Endodermal cell (in vitro differentiated cells): ENCODE data around the gene SFTPD. TPM values are rescaled to one million over a fixed set of nuclear protein-coding genes. Genes with fewer than 3 reads are reported as not detected.
A peak's percentile ranks its signal among the peaks of the same experiment; 100 is the strongest.

Experiments used
- DNase-seq: peaks from one replicate; pipeline ENCODE4 v3.0.0-alpha.2; 2017
- H3K27ac ChIP-seq: 2 replicates; pipeline ENCODE4 v1.5.1; 2013; ENCODE audit warnings: mild to moderate bottlenecking, low read depth, low read length, moderate library complexity
- H3K27me3 ChIP-seq: 2 replicates; pipeline ENCODE4 v1.6.1; 2013; ENCODE audit warnings: mild to moderate bottlenecking, low read length, moderate library complexity; ENCODE audit not compliant: insufficient read depth, control insufficient read depth, poor library complexity, severe bottlenecking
- H3K36me3 ChIP-seq: 2 replicates; pipeline ENCODE4 v1.7.0; 2013; ENCODE audit warnings: mild to moderate bottlenecking, low read length, moderate library complexity; ENCODE audit not compliant: control insufficient read depth, insufficient read depth
- H3K4me1 ChIP-seq: one replicate; pipeline ENCODE4 v1.7.0; 2013; ENCODE audit warnings: low read length; ENCODE audit not compliant: control insufficient read depth, insufficient read depth
- H3K4me3 ChIP-seq: 2 replicates; pipeline ENCODE4 v1.5.1; 2013; ENCODE audit warnings: mild to moderate bottlenecking, low read length, moderate library complexity
- H3K9ac ChIP-seq: 2 replicates; pipeline ENCODE4 v1.6.1; 2013; ENCODE audit warnings: mild to moderate bottlenecking, low read length, moderate library complexity; ENCODE audit not compliant: poor library complexity, severe bottlenecking; ENCODE audit errors: extremely low read depth
- H3K9me3 ChIP-seq: 2 replicates; pipeline ENCODE4 v1.6.1; 2013; ENCODE audit warnings: mild to moderate bottlenecking, low read length, moderate library complexity; ENCODE audit not compliant: control insufficient read depth
- H3K27ac Mint-ChIP-seq: 2 replicates; pipeline ENCODE4 v1.8.0; 2020; ENCODE audit warnings: mixed read lengths
- H3K27me3 Mint-ChIP-seq: 2 replicates; pipeline ENCODE4 v1.8.0; 2021; ENCODE audit warnings: mild to moderate bottlenecking, mixed read lengths; ENCODE audit not compliant: insufficient read depth
- H3K36me3 Mint-ChIP-seq: 2 replicates; pipeline ENCODE4 v1.8.0; 2020; ENCODE audit warnings: low read depth, mixed read lengths
- H3K4me1 Mint-ChIP-seq: 2 replicates; pipeline ENCODE4 v1.8.0; 2020; ENCODE audit warnings: mixed read lengths
- H3K4me3 Mint-ChIP-seq: 2 replicates; pipeline ENCODE4 v1.8.0; 2020; ENCODE audit warnings: mild to moderate bottlenecking, moderate library complexity, mixed read lengths
- H3K9me3 Mint-ChIP-seq: 2 replicates; pipeline ENCODE4 v1.8.0; 2020; ENCODE audit warnings: mild to moderate bottlenecking, mixed read lengths
- CTCF ChIP-seq: fragments of 200-600 bp; sonication (generic); conservative IDR thresholded peaks from 2 replicates; pipeline ENCODE4 v1.5.0; 2021; ENCODE audit warnings: antibody characterized with exemption, mild to moderate bottlenecking
- WGBS, 2 experiments: methylation state at CpG; one replicate each; pipeline versions ENCODE4 v1.1.5 to v1.1.7; 2013; ENCODE audit warnings: missing lambda C conversion rate in 2 of 2, mixed read lengths in 1 of 2; ENCODE audit not compliant: insufficient coverage in 1 of 2, insufficient read length in 1 of 2; 5-methylcytosine and 5-hydroxymethylcytosine counted together
- total RNA-seq, 2 donors: library from RNA; stranded (reverse); fragmentation: NEBNext Ultra II Directional in 1 of 2; extraction: Animal tissue kit (Norgen Biotek cat#: 25700) in 1 of 2; gene quantifications; 2 replicates in 1 of 2; 3 replicates in 1 of 2; pipeline ENCODE4 v1.2.1, GENCODE V29; 2021

SFTPD gene
- total RNA-seq, 2 donors from 2014 or later, result 0.42 to 0.86 TPM

- peaks cover 28% of the 10 kb centered on the region for H3K27me3 Mint-ChIP-seq
- WGBS, 2 experiments, result 88 to 93% methylated on average over 1 to 2 of the region's 2 CpGs
- TF ChIP-seq CTCF, result no peak
- H3K9ac ChIP-seq, result no peak overlapping the region
- no peaks in the 10 kb centered on the region for H3K9me3 Mint-ChIP-seq
- H3K4me1 Mint-ChIP-seq, result no peaks in the 10 kb centered on the region
- H3K36me3 ChIP-seq, result no peaks in the 10 kb centered on the region
- no peak overlapping the region for H3K27ac ChIP-seq
- no peak overlapping the region for H3K4me3 ChIP-seq
- H3K27ac Mint-ChIP-seq, result no peak overlapping the region
- H3K36me3 Mint-ChIP-seq, result peaks cover 2% of the 10 kb centered on the region
- H3K4me1 ChIP-seq, result no peaks in the 10 kb centered on the region
- H3K4me3 Mint-ChIP-seq, result no peak overlapping the region
- H3K9me3 ChIP-seq, result no peaks in the 10 kb centered on the region
- DNase-seq, result no peak
- H3K27me3 ChIP-seq, result no peaks in the 10 kb centered on the region
Measured at GRCh38 chr10:79939969-79940368, 8.9 kb downstream of the SFTPD start.

GRCh38 chr10:79938728-79939406 is 10.0 kb downstream of the SFTPD start:
- H3K4me1 ChIP-seq, result no peaks in the 10 kb centered on the region
- H3K27ac ChIP-seq, result no peak overlapping the region
- TF ChIP-seq CTCF, result no peak
- DNase-seq, result peak; percentile 20
- H3K9ac ChIP-seq, result no peak overlapping the region
- no peak overlapping the region for H3K4me3 Mint-ChIP-seq
- no peaks in the 10 kb centered on the region for H3K9me3 Mint-ChIP-seq
- WGBS, 2 experiments, result 91 to 93% methylated on average over 4 to 6 of the region's 6 CpGs
- H3K27me3 Mint-ChIP-seq, result peaks cover 18% of the 10 kb centered on the region
- H3K4me1 Mint-ChIP-seq, result no peaks in the 10 kb centered on the region
- peaks cover 2% of the 10 kb centered on the region for H3K36me3 Mint-ChIP-seq
- H3K4me3 ChIP-seq, result no peak overlapping the region
- no peaks in the 10 kb centered on the region for H3K27me3 ChIP-seq
- H3K27ac Mint-ChIP-seq, result no peak overlapping the region
- no peaks in the 10 kb centered on the region for H3K36me3 ChIP-seq
- no peaks in the 10 kb centered on the region for H3K9me3 ChIP-seq

GRCh38 chr10:79937701-79938151 is 11.2 kb downstream of the SFTPD start:
- H3K27me3 Mint-ChIP-seq, result peaks cover 15% of the 10 kb centered on the region
- Histone ChIP-seq H3K4me3 (no peak overlapping the region), H3K9ac (no peak overlapping the region), H3K4me1 (no peaks in the 10 kb centered on the region), H3K36me3 (no peaks in the 10 kb centered on the region), H3K27me3 (no peaks in the 10 kb centered on the region), H3K27ac (no peak overlapping the region), H3K9me3 (no peaks in the 10 kb centered on the region)
- 95 to 100% methylated on average over 7 to 10 of the region's 10 CpGs for WGBS, 2 experiments
- H3K9me3 Mint-ChIP-seq, result no peaks in the 10 kb centered on the region
- DNase-seq, result peak; percentile 22
- H3K27ac Mint-ChIP-seq, result no peak overlapping the region
- no peak for TF ChIP-seq CTCF
- no peaks in the 10 kb centered on the region for H3K4me1 Mint-ChIP-seq
- no peak overlapping the region for H3K4me3 Mint-ChIP-seq
- peaks cover 2% of the 10 kb centered on the region for H3K36me3 Mint-ChIP-seq
